K562 (cell line): ENCODE results near the gene MCOLN2. TPM values are rescaled to one million over a fixed set of nuclear protein-coding genes. Genes with fewer than 3 reads are reported as not detected.

Experiments used
- ATAC-seq: fragments of 200-7000 bp; cut with Tn5 transposase; 3 replicates; pipeline ENCODE4 v1.9.1; 2020; ENCODE audit warnings: moderate library complexity
- BruUV-seq: library from RNA; stranded (reverse); fragments of 400-500 nt; replicated peaks from 2 replicates; lab custom pipeline; 2021; lab: Mats Ljungman, UMichigan
- CTCF ChIA-PET: fragments of 300-600 bp; formaldehyde crosslinking; extraction: SDS; loops from one replicate; lab custom pipeline; 2021; ENCODE audit warnings: low intra/inter-chr PET ratio; lab: Yijun Ruan, JAX
- POLR2A ChIA-PET: fragments of 300-600, 350-650 bp; sonication (Branson Sonifier 250); formaldehyde crosslinking; extraction: SDS; loops from one replicate; lab custom pipeline; 2021; ENCODE audit warnings: antibody characterized with exemption, inconsistent platforms; lab: Yijun Ruan, JAX
- DNase-seq, 4 experiments: peaks; one replicate each; pipeline versions ENCODE4 v3.0.0 to v3.0.0-alpha.2; 2011 to 2018; ENCODE audit warnings: low spot score in 3 of 4, mixed read lengths in 3 of 4; ENCODE audit errors: extremely low read depth in 1 of 4
- FAIRE-seq: peaks from 2 replicates; lab custom pipeline; 2011; peaks lifted over from hg19 to GRCh38; lab: Jason Lieb, UNC
- H2AFZ ChIP-seq: 2 replicates; pipeline ENCODE4 v1.6.0; 2011; ENCODE audit warnings: low read depth, low read length, control low read depth, inconsistent platforms
- H3K27ac ChIP-seq: fragments of 200-600 bp; 3 replicates; pipeline ENCODE4 v1.8.0; 2011; ENCODE audit warnings: low read depth, mild to moderate bottlenecking, control low read depth, inconsistent platforms, low read length, moderate library complexity, mixed read lengths; ENCODE audit errors: extremely low read depth
- H3K27me3 ChIP-seq, 2 experiments: fragments of 300-600 bp in 1 of 2; 2 replicates in 1 of 2; 3 replicates in 1 of 2; pipeline versions ENCODE4 v1.6.0 to v1.8.0; 2011; ENCODE audit warnings: inconsistent platforms in 2 of 2, low read length in 2 of 2, mild to moderate bottlenecking in 1 of 2, mixed read lengths in 1 of 2, moderate library complexity in 1 of 2; ENCODE audit not compliant: control insufficient read depth in 2 of 2, insufficient read depth in 2 of 2
- H3K36me3 ChIP-seq: fragments of 300-600 bp; 3 replicates; pipeline ENCODE4 v1.8.0; 2011; ENCODE audit warnings: mild to moderate bottlenecking, low read length, inconsistent platforms; ENCODE audit not compliant: control insufficient read depth, insufficient read depth
- H3K4me1 ChIP-seq, 2 experiments: fragments of 200-600 bp in 1 of 2; replicated peaks in 1 of 2; 2 replicates in 1 of 2; 3 replicates in 1 of 2; pipeline versions ENCODE4 v1.5.1 to v1.8.0; 2011; ENCODE audit warnings: inconsistent platforms in 2 of 2, low read length in 2 of 2, mild to moderate bottlenecking in 1 of 2, mixed read lengths in 1 of 2, moderate library complexity in 1 of 2; ENCODE audit not compliant: control insufficient read depth in 2 of 2, insufficient read depth in 2 of 2
- H3K4me2 ChIP-seq: 2 replicates; pipeline ENCODE4 v1.6.1; 2011; ENCODE audit warnings: low read length, control low read depth, inconsistent platforms, mixed read lengths; ENCODE audit not compliant: insufficient read depth
- H3K4me3 ChIP-seq: fragments of 200-600 bp; sonication (generic), shearing (Covaris generic); 2 replicates; pipeline ENCODE4 v1.5.1; 2016; ENCODE audit warnings: control low read depth, inconsistent platforms
- H3K79me2 ChIP-seq: fragments of 200-600 bp; 3 replicates; pipeline ENCODE4 v1.8.0; 2011; ENCODE audit warnings: low read length, inconsistent platforms; ENCODE audit not compliant: control insufficient read depth, insufficient read depth
- H3K9ac ChIP-seq, 2 experiments: 2 replicates each; pipeline versions ENCODE4 v1.6.0 to v1.6.1; 2011; ENCODE audit warnings: low read depth in 2 of 2, low read length in 2 of 2, control low read depth in 1 of 2, inconsistent platforms in 1 of 2, mild to moderate bottlenecking in 1 of 2, mixed read lengths in 1 of 2; ENCODE audit not compliant: insufficient read depth in 1 of 2
- H3K9me1 ChIP-seq: one replicate; pipeline ENCODE4 v1.6.0; 2011; ENCODE audit warnings: inconsistent platforms, mild to moderate bottlenecking, low read length, moderate library complexity; ENCODE audit not compliant: control insufficient read depth, insufficient read depth
- H3K9me3 ChIP-seq: replicated peaks from 2 replicates; pipeline ENCODE4 v1.5.1; 2011; ENCODE audit warnings: low read depth, low read length, inconsistent platforms; ENCODE audit not compliant: control insufficient read depth, insufficient read depth
- H4K20me1 ChIP-seq: replicated peaks from 2 replicates; pipeline ENCODE4 v1.6.1; 2011; ENCODE audit warnings: low read length, inconsistent platforms, mixed read lengths; ENCODE audit not compliant: control insufficient read depth, insufficient read depth
- ADNP ChIP-seq: fragments of 200-800 bp; sonication (Bioruptor generic); IDR thresholded peaks from 2 replicates; pipeline ENCODE4 v1.6.1; 2016; ENCODE audit warnings: missing genetic modification characterization, missing compliant biosample characterization
- CBFB ChIP-seq: sonication (generic); formaldehyde crosslinking; IDR thresholded peaks from 2 replicates; pipeline ENCODE4 v1.4.0; 2020; ENCODE audit warnings: mild to moderate bottlenecking, missing genetic modification reagents
- HEY1 ChIP-seq: fragments of 250-450 bp; sonication (Bioruptor Pico); IDR thresholded peaks from 2 replicates; pipeline ENCODE4 v1.5.0; 2020; ENCODE audit warnings: mild to moderate bottlenecking, moderate library complexity, borderline replicate concordance
- HSF4 ChIP-seq: fragments of 250-450 bp; sonication (Bioruptor Pico); IDR thresholded peaks from 2 replicates; pipeline ENCODE4 v2.1.2; 2022; ENCODE audit warnings: mild to moderate bottlenecking, moderate library complexity, borderline replicate concordance
- NR2F6 ChIP-seq: fragments of 450-650 bp; formaldehyde crosslinking; IDR thresholded peaks from 2 replicates; pipeline ENCODE4 v1.4.0; 2020; ENCODE audit warnings: mild to moderate bottlenecking
- SETDB1 ChIP-seq: IDR thresholded peaks from one replicate; pipeline ENCODE4 v1.6.1; 2012; ENCODE audit warnings: low read length, control low read depth, inconsistent platforms
- TEAD1 ChIP-seq, 2 experiments: fragments of 450-650 bp in 1 of 2; sonication (generic) in 1 of 2; formaldehyde crosslinking; IDR thresholded peaks; 2 replicates each; pipeline versions ENCODE4 v1.4.0 to v1.8.0; 2020 to 2022; ENCODE audit warnings: mild to moderate bottlenecking in 2 of 2, missing genetic modification reagents in 1 of 2
- ZNF212 ChIP-seq: fragments of 450-650 bp; formaldehyde crosslinking; IDR thresholded peaks from 2 replicates; pipeline ENCODE4 v1.4.0; 2020; ENCODE audit warnings: mild to moderate bottlenecking
- ZNF668 ChIP-seq: fragments of 250-450 bp; sonication (Bioruptor Pico); IDR thresholded peaks from 2 replicates; pipeline ENCODE4 v1.8.0; 2022; ENCODE audit warnings: mild to moderate bottlenecking, inconsistent platforms
- ZNF79 ChIP-seq: fragments of 250-450 bp; sonication (Bioruptor Pico); IDR thresholded peaks from 2 replicates; pipeline ENCODE4 v1.4.0; 2020; ENCODE audit warnings: low read depth, mild to moderate bottlenecking, moderate library complexity
- WGBS: fragments of 100-300 bp; shearing (Covaris generic); methylation state at CpG from one replicate; pipeline ENCODE4 v1.1.6; 2016; ENCODE audit warnings: low coverage, mixed read lengths; ENCODE audit not compliant: insufficient coverage; ENCODE audit errors: missing lambda C conversion rate; 5-methylcytosine and 5-hydroxymethylcytosine counted together
- in situ Hi-C: fragments of 300-500 bp; cut with MboI; formaldehyde crosslinking; loops from 4 replicates; pipeline ENCODE4 v1.15.0; 2018; ENCODE audit warnings: inconsistent platforms, mixed read lengths
- intact Hi-C: fragments of 100-400 bp; cut with micrococcal nuclease; formaldehyde crosslinking; loops from 2 replicates; pipeline ENCODE4 v1.14.2; 2022
- polyA plus RNA-seq, 8 experiments: library from polyadenylated mRNA; depleted of rRNA in 4 of 8; stranded (reverse) in 5 of 8; unstranded in 3 of 8; fragments of >200 nt; fragmentation: Nextera tagmentation in 2 of 8; fragmentation: Illumina TruSeq in 1 of 8; extraction: Ambion mirVana in 2 of 8; extraction: Trizol in 1 of 8; gene quantifications; 2 replicates each; pipeline versions ENCODE4 v1.2.1 to v1.2.3, GENCODE V29; 2011 to 2014; ENCODE audit warnings: inconsistent platforms in 1 of 8, missing spikeins in 1 of 8
- total RNA-seq, 7 experiments: library from RNA; depleted of rRNA in 6 of 7; stranded (reverse); fragments of >200 nt in 6 of 7; fragmentation: Illumina TruSeq in 2 of 7; extraction: Trizol in 2 of 7; gene quantifications; 2 replicates each; pipeline versions ENCODE4 v1.2.1 to v1.2.3, GENCODE V29; 2011 to 2021; ENCODE audit warnings: low replicate concordance in 1 of 7
- TF ChIP-seq, protein P1 (sequence below): sonication (generic); formaldehyde crosslinking; IDR thresholded peaks from 2 replicates; pipeline ENCODE4 v1.8.0; 2022; ENCODE audit warnings: mild to moderate bottlenecking, missing genetic modification reagents, borderline replicate concordance
- TF ChIP-seq, protein P2 (sequence below): sonication (generic); formaldehyde crosslinking; IDR thresholded peaks from 2 replicates; pipeline ENCODE4 v1.8.0; 2022; ENCODE audit warnings: mild to moderate bottlenecking, missing genetic modification reagents

The MCOLN2 gene
- total and polyA plus RNA-seq, 9 of the 15 experiments (the other 6 are each of a cell fraction or from before 2014, with no cell fraction given): 0.18 TPM; not detected in 8

DNA sequence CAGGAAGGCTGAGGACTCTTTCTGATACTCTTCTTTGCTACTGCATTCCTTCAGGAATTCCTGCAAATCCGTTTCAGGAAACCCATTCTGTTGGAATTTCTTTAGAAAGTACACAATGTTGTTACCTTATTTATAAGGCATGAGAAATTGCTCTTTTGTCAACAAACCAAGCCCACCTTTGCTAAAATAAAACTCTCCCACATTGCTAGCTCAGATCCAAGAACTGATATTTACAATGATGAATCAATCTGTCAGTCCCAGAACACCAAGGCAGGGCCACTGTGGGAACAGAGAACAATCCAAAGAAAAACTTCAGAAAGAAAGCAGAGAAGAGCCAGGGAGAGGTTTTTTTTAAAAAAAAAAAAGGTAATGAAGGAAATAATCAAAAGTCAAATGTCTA lies 67.3 kb downstream of the MCOLN2 start:
- H3K36me3 ChIP-seq: no peaks in the 10 kb centered on the region
- in situ Hi-C loops: loop anchor here (25.0 kb wide), 1 partner anchor 1017 kb away; no protein-coding TSS in a partner anchor
- ATAC-seq (no peak), FAIRE-seq (no peak), DNase-seq (no peak)
- no peaks in the 10 kb centered on the region for H3K4me1 ChIP-seq
- ChIA-PET CTCF (no interaction called here), POLR2A (no interaction called here)
- whole genome bisulfite sequencing: 0% methylated on average over 1 of the region's 1 CpG
- no TSS peak for BruUV-seq
- H3K9ac ChIP-seq: no peak overlapping the region
- H3K4me3 ChIP-seq: no peak overlapping the region
- no peaks in the 10 kb centered on the region for H4K20me1 ChIP-seq
- no peaks in the 10 kb centered on the region for H3K79me2 ChIP-seq
- H3K27me3 ChIP-seq: peaks cover 0 to 5% of the 10 kb centered on the region in 2 experiments; a peak in 1 of 5 replicates
- H3K27ac ChIP-seq: no peak overlapping the region
- TF ChIP-seq HSF4 (CRISPR knock-in tag) (no peak), HEY1 (CRISPR knock-in tag) (no peak), CBFB (CRISPR knock-in tag) (no peak)
- no peaks in the 10 kb centered on the region for H3K9me1 ChIP-seq
- H2AFZ ChIP-seq: no peak overlapping the region
- no peaks in the 10 kb centered on the region for H3K9me3 ChIP-seq
- no peak overlapping the region for H3K4me2 ChIP-seq
- intact Hi-C loops: no loop called here

DNA sequence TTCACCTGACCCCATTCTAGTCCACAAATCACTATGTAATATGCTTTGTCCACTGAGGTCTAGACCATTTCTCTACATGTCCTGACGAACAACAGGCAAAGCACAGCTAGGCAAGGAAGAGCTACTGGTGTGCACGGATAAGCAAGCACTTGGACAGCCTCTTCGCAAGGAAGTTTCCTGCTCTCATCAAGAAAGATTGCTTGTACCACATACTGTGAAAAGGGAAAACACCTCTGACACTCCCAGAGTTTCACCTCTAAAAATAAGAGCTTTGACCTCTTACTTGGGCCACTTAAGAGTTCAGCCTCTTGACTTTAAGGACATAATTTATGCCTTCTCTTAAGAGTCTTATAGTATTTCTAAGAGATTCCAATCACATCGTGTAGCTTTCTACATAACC lies 67.9 kb downstream of the MCOLN2 start:
- POLR2A ChIA-PET: no interaction called here
- Histone ChIP-seq H3K27ac (no peak overlapping the region), H3K4me1 (no peaks in the 10 kb centered on the region), H3K36me3 (no peaks in the 10 kb centered on the region), H4K20me1 (no peaks in the 10 kb centered on the region), H3K9me3 (no peaks in the 10 kb centered on the region), H3K4me3 (no peak overlapping the region), H3K79me2 (no peaks in the 10 kb centered on the region), H3K4me2 (no peak overlapping the region), H3K9me1 (no peaks in the 10 kb centered on the region), H3K9ac (no peak overlapping the region), H2AFZ (no peak overlapping the region), H3K27me3 (peaks cover 0 to 3% of the 10 kb centered on the region in 2 experiments; a peak in 1 of 5 replicates)
- BruUV-seq: no TSS peak
- in situ Hi-C loops (loop anchor here (25.0 kb wide), 1 partner anchor 1017 kb away; no protein-coding TSS in a partner anchor), intact Hi-C loops (no loop called here)
- FAIRE-seq (no peak), ATAC-seq (no peak), DNase-seq (no peak)
- WGBS: 6% methylated on average over 4 of the region's 4 CpGs
- CTCF ChIA-PET: no interaction called here
- TF ChIP-seq, protein P1, sequence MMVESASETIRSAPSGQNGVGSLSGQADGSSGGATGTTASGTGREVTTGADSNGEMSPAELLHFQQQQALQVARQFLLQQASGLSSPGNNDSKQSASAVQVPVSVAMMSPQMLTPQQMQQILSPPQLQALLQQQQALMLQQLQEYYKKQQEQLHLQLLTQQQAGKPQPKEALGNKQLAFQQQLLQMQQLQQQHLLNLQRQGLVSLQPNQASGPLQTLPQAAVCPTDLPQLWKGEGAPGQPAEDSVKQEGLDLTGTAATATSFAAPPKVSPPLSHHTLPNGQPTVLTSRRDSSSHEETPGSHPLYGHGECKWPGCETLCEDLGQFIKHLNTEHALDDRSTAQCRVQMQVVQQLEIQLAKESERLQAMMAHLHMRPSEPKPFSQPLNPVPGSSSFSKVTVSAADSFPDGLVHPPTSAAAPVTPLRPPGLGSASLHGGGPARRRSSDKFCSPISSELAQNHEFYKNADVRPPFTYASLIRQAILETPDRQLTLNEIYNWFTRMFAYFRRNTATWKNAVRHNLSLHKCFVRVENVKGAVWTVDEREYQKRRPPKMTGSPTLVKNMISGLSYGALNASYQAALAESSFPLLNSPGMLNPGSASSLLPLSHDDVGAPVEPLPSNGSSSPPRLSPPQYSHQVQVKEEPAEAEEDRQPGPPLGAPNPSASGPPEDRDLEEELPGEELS (CRISPR knock-in tag): no peak
- TF ChIP-seq, protein P2, sequence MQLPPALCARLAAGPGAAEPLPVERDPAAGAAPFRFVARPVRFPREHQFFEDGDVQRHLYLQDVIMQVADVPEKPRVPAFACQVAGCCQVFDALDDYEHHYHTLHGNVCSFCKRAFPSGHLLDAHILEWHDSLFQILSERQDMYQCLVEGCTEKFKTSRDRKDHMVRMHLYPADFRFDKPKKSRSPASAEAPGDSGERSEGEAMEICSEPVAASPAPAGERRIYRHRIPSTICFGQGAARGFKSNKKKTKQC (CRISPR knock-in tag): no peak
- TF ChIP-seq SETDB1 (no peak), TEAD1 (CRISPR knock-in tag; IDR thresholded peaks at IDR 0.05) (no peak), ZNF668 (CRISPR knock-in tag) (no peak), ZNF79 (CRISPR knock-in tag) (no peak), NR2F6 (CRISPR knock-in tag) (no peak), ADNP (no peak), ZNF212 (CRISPR knock-in tag) (no peak)
